ENCODE measurements around the gene MPHOSPH8.

DNA sequence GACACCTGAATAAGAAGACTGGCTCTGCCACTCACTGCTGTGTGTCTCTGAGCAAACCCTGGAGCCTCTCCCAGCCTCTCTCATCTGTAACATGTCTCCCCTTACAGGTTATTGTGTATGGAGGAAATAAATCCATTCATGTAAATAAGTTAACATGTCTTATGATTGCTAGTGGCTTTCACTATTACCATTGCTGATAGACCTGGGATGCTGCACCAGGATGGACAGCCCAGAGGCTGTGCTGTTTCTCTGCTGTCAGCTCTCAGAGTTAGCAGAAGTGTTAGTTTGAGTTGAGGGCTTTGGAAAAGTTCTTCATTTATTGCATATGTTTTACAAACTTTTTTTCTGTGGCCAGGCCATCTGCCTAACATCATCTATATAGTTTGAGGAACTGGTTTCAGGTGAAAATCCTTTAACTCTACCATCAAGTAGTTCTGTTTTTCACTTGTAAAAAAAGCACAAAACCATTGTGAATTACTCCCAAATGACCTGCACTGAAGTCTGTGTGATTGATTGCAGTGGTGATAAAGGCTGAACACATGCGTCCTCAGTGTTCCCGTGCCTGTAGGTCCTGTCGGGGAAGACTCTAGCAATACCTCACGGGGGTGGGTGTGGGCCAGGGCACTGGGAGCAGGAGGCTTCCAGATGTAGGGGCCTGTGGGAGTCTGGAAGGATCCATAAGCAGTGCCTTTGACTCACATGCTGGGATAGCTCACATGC lies 24.6 kb downstream of the MPHOSPH8 start:
- TF ChIP-seq, protein P1, sequence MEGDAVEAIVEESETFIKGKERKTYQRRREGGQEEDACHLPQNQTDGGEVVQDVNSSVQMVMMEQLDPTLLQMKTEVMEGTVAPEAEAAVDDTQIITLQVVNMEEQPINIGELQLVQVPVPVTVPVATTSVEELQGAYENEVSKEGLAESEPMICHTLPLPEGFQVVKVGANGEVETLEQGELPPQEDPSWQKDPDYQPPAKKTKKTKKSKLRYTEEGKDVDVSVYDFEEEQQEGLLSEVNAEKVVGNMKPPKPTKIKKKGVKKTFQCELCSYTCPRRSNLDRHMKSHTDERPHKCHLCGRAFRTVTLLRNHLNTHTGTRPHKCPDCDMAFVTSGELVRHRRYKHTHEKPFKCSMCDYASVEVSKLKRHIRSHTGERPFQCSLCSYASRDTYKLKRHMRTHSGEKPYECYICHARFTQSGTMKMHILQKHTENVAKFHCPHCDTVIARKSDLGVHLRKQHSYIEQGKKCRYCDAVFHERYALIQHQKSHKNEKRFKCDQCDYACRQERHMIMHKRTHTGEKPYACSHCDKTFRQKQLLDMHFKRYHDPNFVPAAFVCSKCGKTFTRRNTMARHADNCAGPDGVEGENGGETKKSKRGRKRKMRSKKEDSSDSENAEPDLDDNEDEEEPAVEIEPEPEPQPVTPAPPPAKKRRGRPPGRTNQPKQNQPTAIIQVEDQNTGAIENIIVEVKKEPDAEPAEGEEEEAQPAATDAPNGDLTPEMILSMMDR (IDR thresholded peaks at IDR 0.05), result no peak
- no peak for TF ChIP-seq POLR2A (IDR thresholded peaks at IDR 0.05)
- TF ChIP-seq EP300 (IDR thresholded peaks at IDR 0.05), result no peak

Data from tibial nerve (tissue), 4 donors.